Right lobe of liver (tissue), 4 donors: Measurements from ENCODE around the gene KRTAP12-2.

Experiments
- POLR2A ChIP-seq: fragments of 450-650 bp; IDR thresholded peaks from one replicate; pipeline ENCODE4 v1.6.1; 2017; ENCODE audit warnings: antibody characterized with exemption, mild to moderate bottlenecking
- TF ChIP-seq, protein P1 (sequence below), 4 donors: fragments of 200-600 bp in 3 of 4; fragments of 450-650 bp in 1 of 4; IDR thresholded peaks; one replicate each; pipeline versions ENCODE4 v1.5.1 to v1.8.0; 2016 to 2022; ENCODE audit warnings: antibody characterized with exemption in 4 of 4, mild to moderate bottlenecking in 2 of 4
- donor health status: DM: no; HTN: no; CAD: no.
- donor health status: DM: no; HTN: no; CAD: no.
- donor health status: DM: no; HTN: yes; CAD: no.

DNA sequence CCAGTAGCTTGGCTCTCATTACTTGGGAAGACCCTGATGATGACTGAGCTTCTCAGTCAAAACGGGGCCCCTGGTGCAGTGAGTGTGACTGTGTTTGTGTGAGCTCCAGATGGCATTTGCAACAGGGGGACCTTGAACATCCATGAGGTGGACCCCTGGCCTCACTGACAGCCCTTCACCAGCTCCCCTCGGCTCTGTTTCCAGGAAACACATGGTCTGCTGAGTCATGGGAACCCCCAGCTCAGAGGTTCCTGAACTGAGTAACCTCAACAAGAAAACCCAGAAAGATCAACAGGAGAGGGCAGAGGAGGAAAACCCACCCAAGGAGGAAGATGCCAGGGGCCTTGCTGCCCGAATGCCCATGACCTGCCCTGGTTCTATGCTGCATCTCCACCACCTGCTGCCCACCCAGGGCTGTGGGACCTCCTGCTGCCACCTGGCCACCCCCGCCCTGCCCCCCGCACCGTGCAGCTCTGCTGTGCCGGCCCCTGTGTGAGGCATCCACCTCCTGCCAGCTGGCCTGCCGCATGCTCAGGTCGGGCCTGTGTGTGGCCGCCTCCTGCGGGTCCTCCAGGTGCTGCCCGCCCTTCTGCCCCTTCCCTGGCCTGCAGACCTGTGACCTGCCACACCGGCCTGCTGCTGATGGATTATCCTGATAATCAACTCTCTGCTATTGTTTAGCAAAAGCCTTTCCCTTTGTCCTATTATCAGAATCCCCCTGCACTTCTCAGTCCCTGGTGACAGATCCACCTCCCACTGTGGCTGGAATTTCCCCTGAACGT, 19.5 kb upstream of the KRTAP12-2 start:
- TF ChIP-seq, protein P1, sequence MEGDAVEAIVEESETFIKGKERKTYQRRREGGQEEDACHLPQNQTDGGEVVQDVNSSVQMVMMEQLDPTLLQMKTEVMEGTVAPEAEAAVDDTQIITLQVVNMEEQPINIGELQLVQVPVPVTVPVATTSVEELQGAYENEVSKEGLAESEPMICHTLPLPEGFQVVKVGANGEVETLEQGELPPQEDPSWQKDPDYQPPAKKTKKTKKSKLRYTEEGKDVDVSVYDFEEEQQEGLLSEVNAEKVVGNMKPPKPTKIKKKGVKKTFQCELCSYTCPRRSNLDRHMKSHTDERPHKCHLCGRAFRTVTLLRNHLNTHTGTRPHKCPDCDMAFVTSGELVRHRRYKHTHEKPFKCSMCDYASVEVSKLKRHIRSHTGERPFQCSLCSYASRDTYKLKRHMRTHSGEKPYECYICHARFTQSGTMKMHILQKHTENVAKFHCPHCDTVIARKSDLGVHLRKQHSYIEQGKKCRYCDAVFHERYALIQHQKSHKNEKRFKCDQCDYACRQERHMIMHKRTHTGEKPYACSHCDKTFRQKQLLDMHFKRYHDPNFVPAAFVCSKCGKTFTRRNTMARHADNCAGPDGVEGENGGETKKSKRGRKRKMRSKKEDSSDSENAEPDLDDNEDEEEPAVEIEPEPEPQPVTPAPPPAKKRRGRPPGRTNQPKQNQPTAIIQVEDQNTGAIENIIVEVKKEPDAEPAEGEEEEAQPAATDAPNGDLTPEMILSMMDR (IDR thresholded peaks at IDR 0.05) = no peak
- no peak for TF ChIP-seq POLR2A
